GM21717 (cell line): ENCODE measurements around the gene COL23A1.

Source experiments
- ATAC-seq: cut with Tn5 transposase; IDR thresholded peaks from one replicate; pipeline ENCODE4 v1.9.1; 2021; ENCODE audit warnings: mild to moderate bottlenecking, moderate library complexity; ENCODE audit not compliant: unreplicated experiment

The COL23A1 gene

GRCh38 chr5:178278358-178279023 is 311.7 kb downstream of the COL23A1 start:
- no peak for ATAC-seq

GRCh38 chr5:178277866-178278265 is 312.3 kb downstream of the COL23A1 start:
- ATAC-seq, result no peak

GRCh38 chr5:178277346-178277745 is 312.8 kb downstream of the COL23A1 start:
- no peak for ATAC-seq

GRCh38 chr5:178274781-178275537 is 315.2 kb downstream of the COL23A1 start:
- no peak for ATAC-seq

- ATAC-seq, result no peak
Observed at GRCh38 chr5:178273665-178274541, 316.3 kb downstream of the COL23A1 start.

- ATAC-seq, result no peak
Observed at GRCh38 chr5:178273041-178273440, 317.2 kb downstream of the COL23A1 start.

- no peak for ATAC-seq
Observed at GRCh38 chr5:178272591-178272990, 317.6 kb downstream of the COL23A1 start.

GRCh38 chr5:178271726-178272479 is 318.3 kb downstream of the COL23A1 start:
- ATAC-seq, result no peak

- no peak for ATAC-seq
Observed at GRCh38 chr5:178271231-178271630, 319.0 kb downstream of the COL23A1 start.

GRCh38 chr5:178269499-178269898 is 320.7 kb downstream of the COL23A1 start:
- no peak for ATAC-seq

- ATAC-seq, result no peak
Observed at GRCh38 chr5:178267876-178268275, 322.3 kb downstream of the COL23A1 start.

- no peak for ATAC-seq
Observed at GRCh38 chr5:178267245-178267644, 322.9 kb downstream of the COL23A1 start.

GRCh38 chr5:178266581-178266980 is 323.6 kb downstream of the COL23A1 start:
- no peak for ATAC-seq

GRCh38 chr5:178265746-178266145 is 324.4 kb downstream of the COL23A1 start:
- no peak for ATAC-seq

- ATAC-seq, result no peak
Observed at GRCh38 chr5:178264044-178264443, 326.1 kb downstream of the COL23A1 start.

- ATAC-seq, result no peak
Observed at GRCh38 chr5:178261666-178262600, 328.3 kb downstream of the COL23A1 start.

GRCh38 chr5:178259623-178260536 is 330.3 kb downstream of the COL23A1 start:
- no peak for ATAC-seq

- ATAC-seq, result no peak
Observed at GRCh38 chr5:178257650-178258049, 332.5 kb downstream of the COL23A1 start.

GRCh38 chr5:178256746-178257145 is 333.4 kb downstream of the COL23A1 start:
- ATAC-seq, result no peak
